GM12872 (cell line): ENCODE measurements around the gene GPT2.

Experiments
- TF ChIP-seq, protein P1 (sequence below): IDR thresholded peaks from 3 replicates; pipeline ENCODE4 v1.5.1; 2011; ENCODE audit warnings: low read depth, mild to moderate bottlenecking, low read length, moderate library complexity; ENCODE audit not compliant: insufficient read depth

GPT2 gene

DNA sequence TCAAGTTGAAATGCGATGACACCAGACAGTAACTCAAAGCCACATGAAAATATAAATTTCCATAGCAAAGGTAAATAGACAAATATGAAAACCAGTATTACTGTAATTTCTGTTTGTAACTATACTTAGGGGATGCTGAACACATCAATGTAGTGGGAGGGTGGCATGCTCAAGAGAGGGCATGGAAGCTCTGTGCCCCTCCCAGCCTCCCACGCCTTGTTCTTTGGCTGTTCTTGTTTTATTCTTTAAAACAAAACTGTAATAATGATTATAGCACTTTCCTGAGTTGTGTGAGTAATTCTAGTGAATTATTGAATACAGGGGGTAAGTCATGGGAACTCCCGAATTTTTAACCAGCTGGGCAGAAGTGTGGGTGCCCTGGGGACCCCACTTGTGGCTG, 11.0 kb upstream of the GPT2 start:
- TF ChIP-seq, protein P1, sequence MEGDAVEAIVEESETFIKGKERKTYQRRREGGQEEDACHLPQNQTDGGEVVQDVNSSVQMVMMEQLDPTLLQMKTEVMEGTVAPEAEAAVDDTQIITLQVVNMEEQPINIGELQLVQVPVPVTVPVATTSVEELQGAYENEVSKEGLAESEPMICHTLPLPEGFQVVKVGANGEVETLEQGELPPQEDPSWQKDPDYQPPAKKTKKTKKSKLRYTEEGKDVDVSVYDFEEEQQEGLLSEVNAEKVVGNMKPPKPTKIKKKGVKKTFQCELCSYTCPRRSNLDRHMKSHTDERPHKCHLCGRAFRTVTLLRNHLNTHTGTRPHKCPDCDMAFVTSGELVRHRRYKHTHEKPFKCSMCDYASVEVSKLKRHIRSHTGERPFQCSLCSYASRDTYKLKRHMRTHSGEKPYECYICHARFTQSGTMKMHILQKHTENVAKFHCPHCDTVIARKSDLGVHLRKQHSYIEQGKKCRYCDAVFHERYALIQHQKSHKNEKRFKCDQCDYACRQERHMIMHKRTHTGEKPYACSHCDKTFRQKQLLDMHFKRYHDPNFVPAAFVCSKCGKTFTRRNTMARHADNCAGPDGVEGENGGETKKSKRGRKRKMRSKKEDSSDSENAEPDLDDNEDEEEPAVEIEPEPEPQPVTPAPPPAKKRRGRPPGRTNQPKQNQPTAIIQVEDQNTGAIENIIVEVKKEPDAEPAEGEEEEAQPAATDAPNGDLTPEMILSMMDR = no peak

DNA sequence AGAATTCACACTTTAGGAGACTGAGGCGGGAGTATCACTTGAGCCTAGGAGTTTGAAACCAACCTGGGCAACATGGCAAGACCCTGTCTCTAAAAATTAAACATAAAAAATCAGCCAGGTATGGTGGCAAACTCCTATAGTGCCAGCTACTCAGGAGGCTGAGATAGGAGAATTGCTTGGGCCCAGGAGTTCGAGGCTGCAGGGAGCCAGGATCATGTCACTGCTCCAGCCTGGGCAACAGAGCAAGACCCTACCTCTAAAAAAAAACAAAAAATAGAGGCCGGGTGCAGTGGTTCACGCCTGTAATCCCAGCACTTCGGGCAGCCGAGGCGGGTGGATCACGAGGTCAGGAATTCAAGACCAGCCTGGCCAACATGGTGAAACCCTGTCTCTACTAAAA, 8.9 kb upstream of the GPT2 start:
- TF ChIP-seq, protein P1 = no peak

DNA sequence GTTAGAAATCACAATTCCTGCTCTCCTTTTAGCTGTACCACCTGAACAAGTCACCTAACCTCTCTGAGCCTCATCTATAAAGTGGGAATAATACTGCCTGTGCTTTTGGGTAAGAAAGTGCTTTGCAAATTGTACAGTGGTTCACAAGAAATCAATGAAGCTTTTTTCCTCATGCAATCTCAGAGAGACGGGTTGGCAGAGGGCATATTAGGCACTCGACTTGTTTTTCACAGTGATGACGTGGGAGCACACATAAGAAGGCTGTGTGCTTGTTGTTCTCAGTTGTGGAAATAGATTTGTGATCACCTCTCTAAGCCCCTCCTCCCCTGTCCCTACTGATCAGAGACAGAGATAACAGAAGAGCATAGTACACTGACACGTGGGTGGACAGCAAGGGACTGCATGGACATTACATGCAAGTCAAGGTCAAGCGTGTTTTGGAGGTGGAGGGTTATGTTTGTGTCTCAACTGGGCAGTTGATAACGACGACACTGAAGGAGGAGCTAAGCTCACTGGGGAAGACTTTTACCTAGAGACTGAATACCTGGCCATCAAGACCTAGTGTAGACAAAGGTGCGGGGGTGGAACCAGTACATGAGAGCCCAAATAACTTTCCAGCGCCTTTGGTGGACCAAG, 1.7 kb upstream of the GPT2 start:
- TF ChIP-seq, protein P1 = no peak

DNA sequence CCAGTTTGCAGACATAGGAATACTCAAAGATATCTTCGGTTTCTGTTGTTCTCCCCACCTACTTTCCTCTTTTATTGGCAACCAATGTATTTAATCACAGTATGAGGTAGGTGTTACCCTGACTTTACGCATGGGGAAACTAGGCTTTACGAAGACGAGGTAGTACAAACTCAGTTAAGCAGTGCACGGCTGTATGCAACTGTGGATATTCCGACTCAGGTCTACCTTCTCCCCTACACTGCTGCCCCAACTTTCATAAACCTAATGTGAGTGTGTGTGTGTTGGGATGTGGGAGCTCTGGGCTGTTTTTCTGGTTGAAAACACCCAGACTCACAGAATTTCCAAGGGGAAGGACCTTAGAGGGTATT, 1.2 kb upstream of the GPT2 start:
- TF ChIP-seq, protein P1 = no peak

DNA sequence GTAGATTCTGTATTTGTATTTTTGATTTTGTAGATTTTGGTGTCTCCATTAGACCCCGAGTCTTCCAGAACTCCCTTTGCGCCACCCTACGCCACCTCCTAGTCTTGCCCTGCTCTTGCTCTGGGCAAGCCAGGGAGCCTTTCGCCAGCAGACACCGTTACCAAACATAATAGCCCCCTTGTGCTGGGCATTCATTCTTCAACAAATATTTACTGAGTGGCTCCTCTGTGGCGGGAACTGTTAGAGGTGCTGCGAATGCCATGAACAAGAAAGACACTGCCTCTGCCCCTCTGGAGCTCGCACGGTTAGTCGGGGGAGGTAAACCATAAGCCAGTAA, 841 bp upstream of the GPT2 start:
- TF ChIP-seq, protein P1 = no peak

DNA sequence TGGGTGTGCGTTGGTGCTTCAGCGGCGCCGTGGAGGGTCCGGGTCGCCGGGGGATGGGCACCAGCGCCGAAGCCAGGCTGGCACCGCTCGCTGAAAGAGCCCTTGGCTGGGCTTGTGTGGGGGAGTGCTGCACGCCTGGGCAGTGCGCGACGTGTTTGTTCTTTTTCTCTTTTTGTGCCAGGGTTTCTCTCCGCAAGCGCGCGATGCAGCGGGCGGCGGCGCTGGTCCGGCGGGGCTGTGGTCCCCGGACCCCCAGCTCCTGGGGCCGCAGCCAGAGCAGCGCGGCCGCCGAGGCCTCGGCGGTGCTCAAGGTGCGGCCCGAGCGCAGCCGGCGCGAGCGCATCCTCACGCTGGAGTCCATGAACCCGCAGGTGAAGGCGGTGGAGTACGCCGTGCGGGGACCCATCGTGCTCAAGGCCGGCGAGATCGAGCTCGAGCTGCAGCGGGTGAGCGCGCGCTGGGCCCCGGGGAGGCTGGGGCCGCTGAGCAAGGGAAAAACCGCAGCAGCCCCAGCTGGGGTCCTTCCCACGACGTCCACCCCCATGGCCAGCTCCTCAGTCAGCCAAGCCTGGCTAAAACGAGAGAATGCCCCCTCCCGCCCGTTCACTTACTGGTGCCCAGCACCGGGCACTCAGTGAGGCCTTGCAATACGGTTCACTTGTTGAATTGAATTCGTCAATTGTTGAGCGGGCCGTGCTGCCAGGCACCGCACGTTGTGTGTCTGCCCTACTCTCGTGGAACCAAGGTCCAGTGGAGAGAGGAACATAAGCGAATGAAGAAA, 541 bp downstream of the GPT2 start:
- TF ChIP-seq, protein P1 = no peak

DNA sequence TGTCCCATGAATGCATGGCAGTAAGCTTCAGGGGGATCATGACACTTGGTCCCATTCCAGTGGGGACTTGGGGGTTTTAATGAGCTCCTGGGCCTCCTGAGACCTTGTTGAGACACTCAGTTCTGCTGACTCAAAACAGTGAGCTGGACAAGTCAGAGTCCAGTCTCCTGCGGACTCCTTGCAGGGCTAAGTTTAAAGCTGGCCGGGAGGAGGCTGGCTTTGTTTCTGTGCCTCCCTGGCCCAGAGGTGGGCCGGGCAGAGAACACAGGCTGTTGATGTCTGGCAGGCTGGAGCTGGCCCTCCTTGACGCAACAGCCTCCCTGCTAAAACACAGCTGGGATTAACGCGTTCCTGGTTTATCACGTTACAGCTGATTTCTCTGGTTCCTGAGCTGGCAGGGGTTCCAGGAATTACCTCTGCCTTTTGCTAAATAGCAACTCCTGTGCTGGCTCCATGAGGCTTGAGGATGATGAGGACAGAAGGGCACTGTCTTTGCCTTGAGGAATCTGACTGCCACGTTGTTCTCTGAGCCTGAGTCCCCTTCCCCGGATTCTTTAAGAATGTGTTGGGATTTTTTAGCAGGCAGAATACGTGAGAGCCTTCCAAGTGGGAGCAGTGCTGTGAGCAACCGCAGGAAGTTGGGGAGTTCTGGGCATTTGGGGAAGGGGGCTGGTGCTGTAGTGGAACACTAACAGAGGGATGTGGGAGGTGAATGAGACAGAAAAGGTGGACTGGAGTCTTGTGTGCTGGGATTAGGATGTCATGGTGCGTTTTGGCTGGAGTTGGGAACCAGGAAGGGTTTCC, 2.0 kb downstream of the GPT2 start:
- TF ChIP-seq, protein P1 = no peak
